GM12878 (cell line): ENCODE results near the gene HEATR1. TPM values are rescaled to one million over a fixed set of nuclear protein-coding genes. Genes with fewer than 3 reads are reported as not detected.

Source experiments
- ATAC-seq: fragments of 200-7000 bp; cut with Tn5 transposase; 3 replicates; pipeline ENCODE4 v1.9.1; 2020; ENCODE audit warnings: mild to moderate bottlenecking, moderate library complexity
- BruUV-seq: library from RNA; stranded (reverse); fragments of 400-500 nt; replicated peaks from 2 replicates; lab custom pipeline; 2021; lab: Mats Ljungman, UMichigan
- CTCF ChIA-PET: fragments of 300-600 bp; sonication (Branson Sonifier 250); formaldehyde crosslinking; extraction: SDS; loops from one replicate; lab custom pipeline; 2021; ENCODE audit warnings: inconsistent platforms; lab: Yijun Ruan, JAX
- POLR2A ChIA-PET: fragments of 350-600 bp; formaldehyde crosslinking; extraction: SDS; loops from one replicate; lab custom pipeline; 2021; ENCODE audit warnings: inconsistent platforms; lab: Charles Lee
- RAD21 ChIA-PET: fragments of 300-600 bp; sonication (Branson Sonifier 250); formaldehyde crosslinking; loops from one replicate; lab custom pipeline; 2023; ENCODE audit warnings: antibody characterized with exemption; ENCODE audit not compliant: unreplicated experiment; lab: Charles Lee
- SMC1A ChIA-PET: fragments of 300-600 bp; sonication (Branson Sonifier 250); formaldehyde crosslinking; loops from one replicate; lab custom pipeline; 2023; ENCODE audit not compliant: unreplicated experiment, uncharacterized antibody; lab: Charles Lee
- DNase-seq: peaks from one replicate; pipeline ENCODE4 v3.0.0-alpha.2; 2011; ENCODE audit warnings: low read depth, low spot score
- FAIRE-seq: peaks from 3 replicates; lab custom pipeline; 2011; peaks lifted over from hg19 to GRCh38; lab: Jason Lieb, UNC
- H2AFZ ChIP-seq: 2 replicates; pipeline ENCODE4 v1.6.0; 2011; ENCODE audit warnings: low read depth, low read length, control low read depth; ENCODE audit not compliant: control insufficient read depth
- H3K27ac ChIP-seq: 2 replicates; pipeline ENCODE4 v1.5.1; 2011; ENCODE audit warnings: control low read depth; ENCODE audit not compliant: control insufficient read depth, insufficient read depth
- H3K27me3 ChIP-seq, 2 experiments: replicated peaks in 1 of 2; 2 replicates each; pipeline versions ENCODE4 v1.6.0 to v1.6.1; 2011; ENCODE audit warnings: low read length in 1 of 2; ENCODE audit not compliant: control insufficient read depth in 2 of 2, insufficient read depth in 2 of 2
- H3K36me3 ChIP-seq, 2 experiments: 2 replicates each; pipeline ENCODE4 v1.5.1; 2011; ENCODE audit warnings: low read length in 1 of 2; ENCODE audit not compliant: control insufficient read depth in 2 of 2, insufficient read depth in 2 of 2
- H3K4me1 ChIP-seq: 2 replicates; pipeline ENCODE4 v1.6.1; 2011; ENCODE audit warnings: mild to moderate bottlenecking, low read length, moderate library complexity, mixed read lengths; ENCODE audit not compliant: control insufficient read depth, insufficient read depth
- H3K4me2 ChIP-seq: 2 replicates; pipeline ENCODE4 v1.6.0; 2011; ENCODE audit warnings: control low read depth; ENCODE audit not compliant: control insufficient read depth, insufficient read depth
- H3K4me3 ChIP-seq: fragments of 200-600 bp; sonication (generic); 2 replicates; pipeline ENCODE4 v1.5.1; 2016
- H3K79me2 ChIP-seq: 2 replicates; pipeline ENCODE4 v1.6.0; 2011; ENCODE audit warnings: low read length; ENCODE audit not compliant: control insufficient read depth, insufficient read depth
- H3K9ac ChIP-seq: 2 replicates; pipeline ENCODE4 v1.8.0; 2011; ENCODE audit warnings: low read length, control low read depth, mixed read lengths; ENCODE audit not compliant: control insufficient read depth, insufficient read depth
- H3K9me3 ChIP-seq: replicated peaks from 3 replicates; pipeline ENCODE4 v1.5.1; 2011; ENCODE audit warnings: mild to moderate bottlenecking, low read length; ENCODE audit not compliant: control insufficient read depth, insufficient read depth
- H4K20me1 ChIP-seq: 2 replicates; pipeline ENCODE4 v1.6.0; 2011; ENCODE audit not compliant: control insufficient read depth, insufficient read depth
- ESRRA ChIP-seq: IDR thresholded peaks from 2 replicates; pipeline ENCODE4 v1.6.1; 2012; ENCODE audit warnings: mild to moderate bottlenecking, low read length, improper control_type of control experiment
- HDAC6 ChIP-seq: fragments of 200-600 bp; sonication (generic); IDR thresholded peaks from one replicate; pipeline ENCODE4 v1.8.0; 2017; ENCODE audit warnings: antibody characterized with exemption; ENCODE audit not compliant: unreplicated experiment
- HSF1 ChIP-seq: fragments of 150-350 bp; IDR thresholded peaks from 2 replicates; pipeline ENCODE4 v1.6.1; 2014; ENCODE audit warnings: mild to moderate bottlenecking, low read depth, low read length
- JUND ChIP-seq: IDR thresholded peaks from 2 replicates; pipeline ENCODE4 v1.6.1; 2012; ENCODE audit warnings: low read depth, mild to moderate bottlenecking, low read length, improper control_type of control experiment, moderate library complexity
- MYB ChIP-seq: fragments of 150-350 bp; IDR thresholded peaks from 2 replicates; pipeline ENCODE4 v1.6.1; 2014; ENCODE audit warnings: mild to moderate bottlenecking, low read depth, low read length, borderline replicate concordance
- SRF ChIP-seq, 2 experiments: IDR thresholded peaks; 2 replicates each; pipeline ENCODE4 v1.6.1; 2011; ENCODE audit warnings: low read depth in 2 of 2, low read length in 2 of 2, mild to moderate bottlenecking in 1 of 2, moderate library complexity in 1 of 2
- TARDBP ChIP-seq: IDR thresholded peaks from 2 replicates; pipeline ENCODE4 v1.6.1; 2016; ENCODE audit warnings: borderline replicate concordance
- TCF3 ChIP-seq: IDR thresholded peaks from 2 replicates; pipeline ENCODE4 v1.6.1; 2012; ENCODE audit warnings: low read depth, mild to moderate bottlenecking, low read length, borderline replicate concordance; ENCODE audit not compliant: insufficient read depth
- YBX1 ChIP-seq: fragments of 450-650 bp; IDR thresholded peaks from 2 replicates; pipeline ENCODE4 v1.6.1; 2016; ENCODE audit warnings: antibody characterized with exemption
- ZSCAN29 ChIP-seq: fragments of 450-650 bp; IDR thresholded peaks from 2 replicates; pipeline ENCODE4 v1.6.1; 2017; ENCODE audit warnings: mild to moderate bottlenecking, moderate library complexity
- WGBS: methylation state at CpG from one replicate; pipeline ENCODE4 v1.1.6; 2016; ENCODE audit warnings: low lambda C conversion rate; ENCODE audit not compliant: insufficient replicate concordance, insufficient coverage; ENCODE audit errors: missing lambda C conversion rate; 5-methylcytosine and 5-hydroxymethylcytosine counted together
- in situ Hi-C: fragments of 300-500 bp; cut with MboI; formaldehyde crosslinking; loops from 9 replicates; pipeline ENCODE4 v1.14.3; 2018; ENCODE audit warnings: mixed read lengths
- intact Hi-C: fragments of 100-400 bp; cut with micrococcal nuclease; formaldehyde crosslinking; loops from one replicate; pipeline ENCODE4 v1.14.2; 2022; ENCODE audit not compliant: unreplicated experiment
- polyA plus RNA-seq, 11 experiments: library from polyadenylated mRNA; depleted of rRNA in 4 of 11; unstranded in 6 of 11; stranded (reverse) in 5 of 11; fragments of >200 nt; fragmentation: Nextera tagmentation in 4 of 11; fragmentation: Illumina TruSeq in 1 of 11; extraction: Ambion mirVana in 4 of 11; extraction: Trizol in 1 of 11; gene quantifications; 1 replicate in 1 of 11; 2 replicates in 10 of 11; pipeline versions ENCODE4 v1.2.1 to v1.2.3, GENCODE V29; 2011 to 2016; ENCODE audit warnings: inconsistent platforms in 2 of 11, missing spikeins in 2 of 11, low read depth in 1 of 11
- total RNA-seq, 4 experiments: library from RNA; depleted of rRNA in 3 of 4; stranded (reverse); fragments of >200 nt in 3 of 4; fragmentation: Illumina TruSeq in 1 of 4; extraction: Trizol in 1 of 4; gene quantifications; 2 replicates each; pipeline versions ENCODE4 v1.2.1 to v1.2.3, GENCODE V29; 2013 to 2021

HEATR1 gene
- total and polyA plus RNA-seq, 10 of the 15 experiments (the other 5 are each of a cell fraction or from before 2014, with no cell fraction given), result 8.6 to 72.3 (median 41.9) TPM

GRCh38 chr1:236540813-236541465 is 63.4 kb downstream of the HEATR1 start:
- no peaks in the 10 kb centered on the region for H4K20me1 ChIP-seq

More at GRCh38 chr1:236540813-236541465, 63.4 kb downstream of the HEATR1 start:
- Histone ChIP-seq H3K36me3 (peaks cover 7 to 24% of the 10 kb centered on the region in 2 experiments), H3K79me2 (no peaks in the 10 kb centered on the region), H3K4me2 (no peak overlapping the region), H3K4me3 (no peak overlapping the region), H3K27me3 (no peaks in the 10 kb centered on the region), H3K9me3 (no peaks in the 10 kb centered on the region), H3K4me1 (no peaks in the 10 kb centered on the region), H2AFZ (no peak overlapping the region), H3K9ac (no peak overlapping the region), H3K27ac (no peak overlapping the region)
- SMC1A ChIA-PET, result no interaction called here
- POLR2A ChIA-PET, result no interaction called here
- in situ Hi-C loops, result no loop called here
- RAD21 ChIA-PET, result no interaction called here
- TF ChIP-seq HDAC6 (no peak), MYB (no peak), ESRRA (no peak), YBX1 (no peak), TCF3 (no peak), TARDBP (no peak), HSF1 (no peak), JUND (no peak), SRF (IDR thresholded peaks at IDR 0.05; ENCODE audit: low read depth in 2 of 2, low read length in 2 of 2) (no peak), ZSCAN29 (no peak)
- intact Hi-C loops, result no loop called here
- no peak for DNase-seq
- ATAC-seq, result no peak
- CTCF ChIA-PET, result interaction anchor here (0.6 kb wide), 1 partner anchor 24 kb away, joined by 3 read pairs; no protein-coding TSS in a partner anchor
- no TSS peak for BruUV-seq
- WGBS, result 97% methylated on average over 4 of the region's 4 CpGs
- no peak for FAIRE-seq
